ENCODE data around the gene RNH1.
A peak's percentile ranks its signal among the peaks of the same experiment; 100 is the strongest.

Gene RNH1

GRCh38 chr11:503179-503981 is 3.7 kb downstream of the RNH1 start:
- Histone ChIP-seq H3K27ac (peak overlapping the region in 20 of 21 experiments; percentile 60 to 100 (median 96)), H3K4me3 (peak overlapping the region; percentile 36 to 83 (median 45))

- Histone ChIP-seq H3K27ac (peak overlapping the region in 18 of 21 experiments; percentile 63 to 100 (median 98)), H3K4me3 (peak overlapping the region in 3 of 7 experiments; percentile 45 to 83 (median 71))
Observed at GRCh38 chr11:502288-503178, 4.5 kb downstream of the RNH1 start.

- no peak overlapping the region for H3K4me3 ChIP-seq
- peak overlapping the region in 8 of 21 experiments; percentile 78 to 100 (median 100) for H3K27ac ChIP-seq
Observed at GRCh38 chr11:501683-502287, 5.3 kb downstream of the RNH1 start.

GRCh38 chr11:501001-501682 is 5.9 kb downstream of the RNH1 start:
- H3K27ac ChIP-seq, result no peak overlapping the region
- H3K4me3 ChIP-seq, result no peak overlapping the region

- H3K4me3 ChIP-seq, result no peak overlapping the region
- H3K27ac ChIP-seq, result peak overlapping the region in 1 of 21 experiments; percentile 27
Observed at GRCh38 chr11:499201-500076, 7.6 kb downstream of the RNH1 start.

GRCh38 chr11:498297-499181 is 8.5 kb downstream of the RNH1 start:
- Histone ChIP-seq H3K4me3 (no peak overlapping the region), H3K27ac (peak overlapping the region in 1 of 21 experiments; percentile 27)

- Histone ChIP-seq H3K27ac (no peak overlapping the region), H3K4me3 (no peak overlapping the region)
Observed at GRCh38 chr11:497565-498296, 9.3 kb downstream of the RNH1 start.

- H3K4me3 ChIP-seq, result no peak overlapping the region
- no peak overlapping the region for H3K27ac ChIP-seq
Observed at GRCh38 chr11:496834-497564, 10.0 kb downstream of the RNH1 start.

- Histone ChIP-seq H3K4me3 (no peak overlapping the region), H3K27ac (peak overlapping the region in 1 of 21 experiments; percentile 26)
Observed at GRCh38 chr11:495537-495931, 11.5 kb downstream of the RNH1 start.

- H3K27ac ChIP-seq, result peak overlapping the region in 1 of 21 experiments; percentile 26
- no peak overlapping the region for H3K4me3 ChIP-seq
Observed at GRCh38 chr11:494761-495536, 12.1 kb downstream of the RNH1 start.

GRCh38 chr11:492427-493226 is 14.4 kb downstream of the RNH1 start:
- Histone ChIP-seq H3K4me3 (no peak overlapping the region), H3K27ac (no peak overlapping the region)

- H3K27ac ChIP-seq, result no peak overlapping the region
- no peak overlapping the region for H3K4me3 ChIP-seq
Observed at GRCh38 chr11:491358-491757, 15.7 kb downstream of the RNH1 start.

- no peak overlapping the region for H3K4me3 ChIP-seq
- H3K27ac ChIP-seq, result no peak overlapping the region
Observed at GRCh38 chr11:490930-491260, 16.1 kb downstream of the RNH1 start.

- Histone ChIP-seq H3K27ac (no peak overlapping the region), H3K4me3 (no peak overlapping the region)
Observed at GRCh38 chr11:490186-490929, 16.7 kb downstream of the RNH1 start.

All from skin epidermis (tissue), 12 donors.